HG02870 (cell line): ENCODE results near the gene FNIP2.
"Not testable (repeated sequence)": the region's sequence is repeated elsewhere in the genome, so short reads cannot be mapped to it uniquely, and the experiment has no call there.

Experiments
- ATAC-seq: cut with Tn5 transposase; IDR thresholded peaks from one replicate; pipeline ENCODE4 v1.9.1; 2021; ENCODE audit warnings: mild to moderate bottlenecking, moderate library complexity; ENCODE audit not compliant: unreplicated experiment

The FNIP2 gene

GRCh38 chr4:158865520-158866177 lies 96.8 kb downstream of the FNIP2 start:
- ATAC-seq = no peak

- no peak for ATAC-seq
These were observed 100.2 kb downstream of the FNIP2 start for GRCh38 chr4:158869001-158869400.

- no peak for ATAC-seq
These were observed 100.9 kb downstream of the FNIP2 start for GRCh38 chr4:158869761-158870160.

GRCh38 chr4:158870282-158870625 lies 101.4 kb downstream of the FNIP2 start:
- no peak for ATAC-seq

- ATAC-seq = no peak
These were observed 102.0 kb downstream of the FNIP2 start for GRCh38 chr4:158870626-158871334.

GRCh38 chr4:158871335-158871724 lies 102.5 kb downstream of the FNIP2 start:
- ATAC-seq = no peak

GRCh38 chr4:158873795-158874401 lies 105.1 kb downstream of the FNIP2 start:
- no peak for ATAC-seq

- ATAC-seq = no peak
These were observed 106.2 kb downstream of the FNIP2 start for GRCh38 chr4:158875026-158875425.

- no peak for ATAC-seq
These were observed 106.6 kb downstream of the FNIP2 start for GRCh38 chr4:158875455-158875854.

GRCh38 chr4:158877069-158877468 lies 108.2 kb downstream of the FNIP2 start:
- ATAC-seq = no peak

GRCh38 chr4:158882142-158882541 lies 113.3 kb downstream of the FNIP2 start:
- ATAC-seq = not testable (repeated sequence)

GRCh38 chr4:158884280-158884679 lies 115.5 kb downstream of the FNIP2 start:
- no peak for ATAC-seq

GRCh38 chr4:158885564-158885963 lies 116.7 kb downstream of the FNIP2 start:
- no peak for ATAC-seq

- ATAC-seq = no peak
These were observed 121.5 kb downstream of the FNIP2 start for GRCh38 chr4:158890294-158890693.

GRCh38 chr4:158891256-158891655 lies 122.4 kb downstream of the FNIP2 start:
- no peak for ATAC-seq

- ATAC-seq = no peak
These were observed 126.0 kb downstream of the FNIP2 start for GRCh38 chr4:158894826-158895225.

GRCh38 chr4:158895797-158896576 lies 127.2 kb downstream of the FNIP2 start:
- ATAC-seq = no peak

- not testable (repeated sequence) for ATAC-seq
These were observed 127.9 kb downstream of the FNIP2 start for GRCh38 chr4:158896577-158897238.

GRCh38 chr4:158900408-158900807 lies 131.6 kb downstream of the FNIP2 start:
- not testable (repeated sequence) for ATAC-seq

GRCh38 chr4:158902280-158903078 lies 133.7 kb downstream of the FNIP2 start:
- not testable (repeated sequence) for ATAC-seq
